NT2/D1 (cell line): ENCODE results near the gene MYRFL.

Experiments used
- DNase-seq: peaks from one replicate; pipeline ENCODE4 v3.0.0-alpha.2; 2011; ENCODE audit warnings: low read depth, low spot score
- H3K27me3 ChIP-seq: 2 replicates; pipeline ENCODE4 v1.6.0; 2011; ENCODE audit warnings: mild to moderate bottlenecking; ENCODE audit not compliant: insufficient read length, insufficient read depth
- H3K36me3 ChIP-seq: 2 replicates; pipeline ENCODE4 v1.6.1; 2011; ENCODE audit warnings: mild to moderate bottlenecking, low read length, mixed read lengths; ENCODE audit not compliant: insufficient read depth, insufficient read length
- H3K4me1 ChIP-seq: 2 replicates; pipeline ENCODE4 v1.5.1; 2011; ENCODE audit not compliant: insufficient read depth, insufficient read length
- H3K4me3 ChIP-seq: 2 replicates; pipeline ENCODE4 v1.5.1; 2011; ENCODE audit warnings: low read depth; ENCODE audit not compliant: insufficient read length
- H3K9ac ChIP-seq: 2 replicates; pipeline ENCODE4 v1.6.0; 2011; ENCODE audit warnings: low read depth; ENCODE audit not compliant: insufficient read length
- H3K9me3 ChIP-seq: 2 replicates; pipeline ENCODE4 v1.5.1; 2011; ENCODE audit warnings: mild to moderate bottlenecking, low read length; ENCODE audit not compliant: insufficient read depth
- SUZ12 ChIP-seq: IDR thresholded peaks from 2 replicates; pipeline ENCODE4 v1.6.1; 2011; ENCODE audit not compliant: insufficient read length, insufficient read depth; ENCODE audit errors: extremely low read depth
- YY1 ChIP-seq: IDR thresholded peaks from 2 replicates; pipeline ENCODE4 v1.6.1; 2011; ENCODE audit not compliant: insufficient read length, insufficient read depth
- ZNF274 ChIP-seq: IDR thresholded peaks from 2 replicates; pipeline ENCODE4 v1.6.1; 2011; ENCODE audit warnings: mild to moderate bottlenecking, low read depth, low read length

MYRFL gene

GRCh38 chr12:69885658-69886057 lies 60.6 kb downstream of the MYRFL start:
- no peaks in the 10 kb centered on the region for H3K36me3 ChIP-seq
- TF ChIP-seq ZNF274 (no peak), YY1 (no peak), SUZ12 (no peak)
- 0 out of 2 replicates have a peak, but pooled peaks cover 5% of the 10 kb centered on the region for H3K9me3 ChIP-seq
- no peak overlapping the region for H3K4me3 ChIP-seq
- no peak overlapping the region for H3K9ac ChIP-seq
- H3K4me1 ChIP-seq, result no peaks in the 10 kb centered on the region
- DNase-seq, result no peak
- no peaks in the 10 kb centered on the region for H3K27me3 ChIP-seq

- Histone ChIP-seq H3K4me3 (no peak overlapping the region), H3K9ac (no peak overlapping the region), H3K9me3 (0 out of 2 replicates have a peak, but pooled peaks cover 3% of the 10 kb centered on the region), H3K27me3 (no peaks in the 10 kb centered on the region), H3K4me1 (no peaks in the 10 kb centered on the region), H3K36me3 (no peaks in the 10 kb centered on the region)
- TF ChIP-seq YY1 (no peak), ZNF274 (no peak), SUZ12 (no peak)
- no peak for DNase-seq
Measured at GRCh38 chr12:69886109-69886508, 61.1 kb downstream of the MYRFL start.

- no peaks in the 10 kb centered on the region for H3K27me3 ChIP-seq
- no peak for DNase-seq
- no peak overlapping the region for H3K9ac ChIP-seq
- no peak overlapping the region for H3K4me3 ChIP-seq
- no peaks in the 10 kb centered on the region for H3K4me1 ChIP-seq
- H3K9me3 ChIP-seq, result no peaks in the 10 kb centered on the region
- no peaks in the 10 kb centered on the region for H3K36me3 ChIP-seq
- no peak for TF ChIP-seq ZNF274
- TF ChIP-seq YY1, result no peak
- TF ChIP-seq SUZ12, result no peak
Measured at GRCh38 chr12:69886715-69887114, 61.7 kb downstream of the MYRFL start.

DNA sequence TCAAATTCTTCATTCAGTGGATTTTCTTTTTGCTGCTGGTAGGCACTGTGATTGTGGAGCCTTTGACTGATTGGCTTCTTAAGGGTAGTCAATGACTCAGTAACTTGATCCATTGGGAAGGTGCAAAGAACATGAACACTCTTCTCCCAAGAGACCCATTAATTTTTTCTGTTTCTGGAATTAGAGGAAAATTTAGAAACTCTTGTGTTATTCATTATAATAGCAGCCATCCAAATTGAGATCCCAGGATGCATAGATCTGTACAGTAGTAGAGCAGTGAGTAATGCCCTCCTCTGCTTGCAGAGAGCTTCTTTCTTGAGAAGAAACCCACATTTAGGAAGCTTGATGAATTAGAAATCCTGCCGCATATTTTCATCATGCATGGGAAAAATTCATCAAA lies 63.9 kb downstream of the MYRFL start:
- TF ChIP-seq YY1 (no peak), ZNF274 (no peak), SUZ12 (no peak)
- H3K4me3 ChIP-seq, result no peak overlapping the region

GRCh38 chr12:69894800-69895383 lies 69.9 kb downstream of the MYRFL start:
- H3K4me3 ChIP-seq, result no peak overlapping the region
- peaks cover 3% of the 10 kb centered on the region for H3K4me1 ChIP-seq
- H3K36me3 ChIP-seq, result no peaks in the 10 kb centered on the region
- no peak overlapping the region for H3K9ac ChIP-seq
- no peaks in the 10 kb centered on the region for H3K9me3 ChIP-seq
- H3K27me3 ChIP-seq, result no peaks in the 10 kb centered on the region
- TF ChIP-seq SUZ12, result no peak
- TF ChIP-seq YY1, result no peak
- TF ChIP-seq ZNF274, result no peak
- DNase-seq, result peak; percentile 63

More for the DNA sequence above, 63.9 kb downstream of the MYRFL start:
- no peak for DNase-seq
- Histone ChIP-seq H3K36me3 (no peaks in the 10 kb centered on the region), H3K4me1 (no peaks in the 10 kb centered on the region), H3K27me3 (no peaks in the 10 kb centered on the region), H3K9me3 (no peaks in the 10 kb centered on the region), H3K9ac (no peak overlapping the region)

GRCh38 chr12:69896653-69897381 lies 71.8 kb downstream of the MYRFL start:
- Histone ChIP-seq H3K27me3 (no peaks in the 10 kb centered on the region), H3K9ac (no peak overlapping the region), H3K4me1 (peaks cover 3% of the 10 kb centered on the region), H3K4me3 (peak overlapping the region; percentile 5), H3K9me3 (no peaks in the 10 kb centered on the region), H3K36me3 (no peaks in the 10 kb centered on the region)
- TF ChIP-seq SUZ12 (no peak), ZNF274 (no peak), YY1 (peak; percentile 34)
- peak; percentile 83 for DNase-seq

DNA sequence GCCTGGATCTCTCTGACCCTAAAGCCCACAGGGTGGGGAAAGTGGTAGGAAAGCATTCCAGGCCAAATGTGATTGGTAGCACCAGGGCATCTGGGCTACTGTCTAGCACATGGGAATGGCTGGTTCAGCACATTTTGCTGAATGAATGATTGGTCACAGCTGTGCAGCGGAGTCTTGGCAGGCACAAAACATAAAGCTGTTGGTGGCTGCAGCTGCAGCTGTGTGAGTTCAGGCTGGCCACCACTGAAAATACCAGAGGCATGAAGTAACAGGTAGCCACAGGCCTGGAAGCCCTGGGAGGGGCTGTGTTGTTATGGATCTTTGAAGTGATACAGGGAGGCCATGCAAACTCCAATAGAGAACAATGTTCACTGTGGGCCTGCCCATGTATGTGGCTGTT lies 72.7 kb downstream of the MYRFL start:
- peak; percentile 55 for DNase-seq
- H3K36me3 ChIP-seq, result no peaks in the 10 kb centered on the region
- no peaks in the 10 kb centered on the region for H3K27me3 ChIP-seq
- peak overlapping the region; percentile 67 for H3K9ac ChIP-seq
- H3K4me3 ChIP-seq, result no peak overlapping the region
- peaks cover 3% of the 10 kb centered on the region for H3K4me1 ChIP-seq
- H3K9me3 ChIP-seq, result no peaks in the 10 kb centered on the region
- no peak for TF ChIP-seq YY1
- no peak for TF ChIP-seq SUZ12
- TF ChIP-seq ZNF274, result no peak
